Lower lobe of right lung (tissue), 2 donors: ENCODE measurements around the gene NRP1. TPM values are rescaled to one million over a fixed set of nuclear protein-coding genes. Genes with fewer than 3 reads are reported as not detected.

Source experiments
- ATAC-seq, 2 donors: fragments of 200-7000 bp; cut with Tn5 transposase; one replicate each; pipeline ENCODE4 v1.9.1; 2020 to 2022; ENCODE audit warnings: mild to moderate bottlenecking in 2 of 2, moderate library complexity in 2 of 2
- DNase-seq: peaks from one replicate; pipeline ENCODE4 v3.0.0-alpha.2; 2020
- H3K27ac ChIP-seq: fragments of 200-600 bp; one replicate; pipeline ENCODE4 v1.8.0; 2022
- H3K27me3 ChIP-seq: fragments of 200-600 bp; one replicate; pipeline ENCODE4 v1.8.0; 2022; ENCODE audit warnings: low read depth
- H3K36me3 ChIP-seq: fragments of 200-600 bp; one replicate; pipeline ENCODE4 v1.8.0; 2022; ENCODE audit warnings: mild to moderate bottlenecking
- H3K4me1 ChIP-seq: fragments of 200-600 bp; one replicate; pipeline ENCODE4 v1.8.0; 2022
- H3K4me3 ChIP-seq: fragments of 200-600 bp; one replicate; pipeline ENCODE4 v1.8.0; 2022; ENCODE audit warnings: mild to moderate bottlenecking
- H3K9me3 ChIP-seq: fragments of 200-600 bp; one replicate; pipeline ENCODE4 v1.8.0; 2022
- intact Hi-C: fragments of 100-400 bp; cut with DNase I; formaldehyde crosslinking; loops from one replicate; pipeline ENCODE4 v1.11.0; 2022
- total RNA-seq: library from RNA; stranded (reverse); fragmentation: NEBNext Ultra II Directional; extraction: Animal tissue kit (Norgen Biotek cat#: 25700); gene quantifications from one replicate; pipeline ENCODE4 v1.2.1, GENCODE V29; 2021
- TF ChIP-seq, protein P1 (sequence below): fragments of 200-600 bp; IDR thresholded peaks from one replicate; pipeline ENCODE4 v1.8.0; 2022; ENCODE audit warnings: antibody characterized with exemption, mild to moderate bottlenecking
- donor health status: DM: no; HTN: yes; CAD: no; lungs with severe emphysema.

NRP1 gene
- total RNA-seq, 1 donor from 2014 or later = 127 TPM

- Histone ChIP-seq H3K4me1 (no peaks in the 10 kb centered on the region), H3K4me3 (no peak overlapping the region), H3K27me3 (no peaks in the 10 kb centered on the region), H3K27ac (no peak overlapping the region), H3K9me3 (no peaks in the 10 kb centered on the region), H3K36me3 (no peaks in the 10 kb centered on the region)
- DNase-seq (no peak), ATAC-seq (no peak)
- intact Hi-C loops = no loop called here
- TF ChIP-seq, protein P1, sequence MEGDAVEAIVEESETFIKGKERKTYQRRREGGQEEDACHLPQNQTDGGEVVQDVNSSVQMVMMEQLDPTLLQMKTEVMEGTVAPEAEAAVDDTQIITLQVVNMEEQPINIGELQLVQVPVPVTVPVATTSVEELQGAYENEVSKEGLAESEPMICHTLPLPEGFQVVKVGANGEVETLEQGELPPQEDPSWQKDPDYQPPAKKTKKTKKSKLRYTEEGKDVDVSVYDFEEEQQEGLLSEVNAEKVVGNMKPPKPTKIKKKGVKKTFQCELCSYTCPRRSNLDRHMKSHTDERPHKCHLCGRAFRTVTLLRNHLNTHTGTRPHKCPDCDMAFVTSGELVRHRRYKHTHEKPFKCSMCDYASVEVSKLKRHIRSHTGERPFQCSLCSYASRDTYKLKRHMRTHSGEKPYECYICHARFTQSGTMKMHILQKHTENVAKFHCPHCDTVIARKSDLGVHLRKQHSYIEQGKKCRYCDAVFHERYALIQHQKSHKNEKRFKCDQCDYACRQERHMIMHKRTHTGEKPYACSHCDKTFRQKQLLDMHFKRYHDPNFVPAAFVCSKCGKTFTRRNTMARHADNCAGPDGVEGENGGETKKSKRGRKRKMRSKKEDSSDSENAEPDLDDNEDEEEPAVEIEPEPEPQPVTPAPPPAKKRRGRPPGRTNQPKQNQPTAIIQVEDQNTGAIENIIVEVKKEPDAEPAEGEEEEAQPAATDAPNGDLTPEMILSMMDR = no peak
Observed at GRCh38 chr10:33358016-33358415, 23.5 kb upstream of the NRP1 start.

DNA sequence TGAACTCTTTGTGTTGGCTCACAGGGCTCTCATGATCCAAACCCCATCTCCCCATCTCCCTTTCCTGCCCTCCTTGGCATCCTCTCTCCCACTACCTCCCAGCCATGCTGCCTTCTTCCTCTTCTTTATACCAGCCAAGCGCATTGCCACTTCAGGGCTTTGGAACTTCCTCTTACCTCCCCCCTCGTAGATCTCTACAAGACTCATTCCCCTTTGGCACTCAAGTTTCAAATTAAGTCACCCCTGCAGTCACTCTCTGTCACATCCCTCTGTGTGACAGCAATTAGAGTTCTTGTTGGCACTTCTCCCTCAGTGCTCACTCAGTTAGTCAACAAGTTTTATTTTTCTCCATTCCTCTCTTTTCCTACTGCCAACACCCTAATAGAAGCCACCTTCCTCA, 20.8 kb upstream of the NRP1 start:
- no peaks in the 10 kb centered on the region for H3K9me3 ChIP-seq
- H3K27me3 ChIP-seq = no peaks in the 10 kb centered on the region
- H3K4me3 ChIP-seq = no peak overlapping the region
- TF ChIP-seq, protein P1 = no peak
- DNase-seq (no peak), ATAC-seq (peak; percentile 71 to 83)
- H3K36me3 ChIP-seq = no peaks in the 10 kb centered on the region
- H3K27ac ChIP-seq = no peak overlapping the region
- intact Hi-C loops = no loop called here
- no peaks in the 10 kb centered on the region for H3K4me1 ChIP-seq

GRCh38 chr10:33353853-33354252, 19.4 kb upstream of the NRP1 start:
- Histone ChIP-seq H3K4me3 (no peak overlapping the region), H3K9me3 (no peaks in the 10 kb centered on the region), H3K4me1 (no peaks in the 10 kb centered on the region), H3K27me3 (no peaks in the 10 kb centered on the region), H3K36me3 (no peaks in the 10 kb centered on the region), H3K27ac (no peak overlapping the region)
- intact Hi-C loops = no loop called here
- ATAC-seq (no peak), DNase-seq (no peak)
- TF ChIP-seq, protein P1 = no peak

DNA sequence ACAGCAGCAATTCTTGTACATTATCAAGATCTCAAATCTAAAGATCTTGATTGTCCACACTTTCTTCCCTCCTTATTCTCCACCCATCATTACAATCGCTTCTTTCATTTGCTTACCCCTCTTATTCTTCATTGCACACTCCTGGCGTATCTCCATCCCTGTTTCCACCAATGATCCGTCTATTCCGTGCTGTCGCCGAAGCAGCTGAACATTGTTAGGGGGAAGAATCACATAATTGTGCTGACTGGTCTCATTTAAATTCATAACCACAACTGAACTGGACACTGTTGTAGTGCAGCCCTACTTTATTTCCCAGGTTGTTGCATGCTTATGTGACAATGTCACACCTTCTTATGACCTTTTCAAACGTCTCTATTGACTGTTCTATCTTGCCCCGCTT, 18.9 kb upstream of the NRP1 start:
- H3K4me3 ChIP-seq = no peak overlapping the region
- intact Hi-C loops = no loop called here
- ATAC-seq (no peak), DNase-seq (no peak)
- H3K9me3 ChIP-seq = no peaks in the 10 kb centered on the region
- TF ChIP-seq, protein P1 = no peak
- H3K27me3 ChIP-seq = no peaks in the 10 kb centered on the region
- no peak overlapping the region for H3K27ac ChIP-seq
- no peaks in the 10 kb centered on the region for H3K4me1 ChIP-seq
- H3K36me3 ChIP-seq = no peaks in the 10 kb centered on the region

DNA sequence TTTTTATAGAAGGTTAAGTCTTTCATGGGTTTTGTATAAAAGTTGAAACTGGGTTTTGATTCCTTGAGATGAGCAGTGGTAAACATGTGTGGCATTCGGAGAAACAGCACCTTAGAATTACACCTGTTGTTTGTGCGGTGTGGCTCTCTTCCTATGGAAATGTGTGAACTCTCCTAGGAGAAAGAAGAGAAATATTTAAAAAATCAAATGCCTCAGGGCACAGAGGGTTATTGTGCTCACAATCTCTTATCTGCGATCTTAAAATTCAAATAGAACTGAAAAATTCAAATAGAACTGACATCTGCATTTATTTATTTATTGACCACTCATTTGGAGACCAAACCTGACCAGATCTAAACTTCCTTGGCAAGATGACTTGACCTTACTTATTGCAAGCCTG, 18.1 kb upstream of the NRP1 start:
- DNase-seq = no peak
- no peak overlapping the region for H3K27ac ChIP-seq
- intact Hi-C loops = no loop called here
- H3K36me3 ChIP-seq = no peaks in the 10 kb centered on the region
- TF ChIP-seq, protein P1 = no peak
- no peak overlapping the region for H3K4me3 ChIP-seq
- H3K9me3 ChIP-seq = no peaks in the 10 kb centered on the region
- H3K27me3 ChIP-seq = no peaks in the 10 kb centered on the region
- no peak for ATAC-seq
- H3K4me1 ChIP-seq = no peaks in the 10 kb centered on the region

GRCh38 chr10:33352175-33352574, 17.7 kb upstream of the NRP1 start:
- Histone ChIP-seq H3K9me3 (no peaks in the 10 kb centered on the region), H3K36me3 (no peaks in the 10 kb centered on the region), H3K27ac (no peak overlapping the region), H3K27me3 (no peaks in the 10 kb centered on the region), H3K4me3 (no peak overlapping the region), H3K4me1 (no peaks in the 10 kb centered on the region)
- ATAC-seq = no peak
- DNase-seq = no peak
- intact Hi-C loops = no loop called here
- TF ChIP-seq, protein P1 = no peak
